Stimulated activated CD4-positive, alpha-beta T cell treated with anti-CD3 and anti-CD28 coated beads, Interleukin-12 subunit alpha, Interleukin-12 subunit beta, amount 100 ng/mL, for 4 hours (primary cell): ENCODE data around the gene SNAP91.
"Not testable (repeated sequence)": the region's sequence is repeated elsewhere in the genome, so short reads cannot be mapped to it uniquely, and the experiment has no call there.

Experiments used
- DNase-seq: peaks from one replicate; pipeline ENCODE4 v3.0.0-alpha.2; 2020

The SNAP91 gene

DNA sequence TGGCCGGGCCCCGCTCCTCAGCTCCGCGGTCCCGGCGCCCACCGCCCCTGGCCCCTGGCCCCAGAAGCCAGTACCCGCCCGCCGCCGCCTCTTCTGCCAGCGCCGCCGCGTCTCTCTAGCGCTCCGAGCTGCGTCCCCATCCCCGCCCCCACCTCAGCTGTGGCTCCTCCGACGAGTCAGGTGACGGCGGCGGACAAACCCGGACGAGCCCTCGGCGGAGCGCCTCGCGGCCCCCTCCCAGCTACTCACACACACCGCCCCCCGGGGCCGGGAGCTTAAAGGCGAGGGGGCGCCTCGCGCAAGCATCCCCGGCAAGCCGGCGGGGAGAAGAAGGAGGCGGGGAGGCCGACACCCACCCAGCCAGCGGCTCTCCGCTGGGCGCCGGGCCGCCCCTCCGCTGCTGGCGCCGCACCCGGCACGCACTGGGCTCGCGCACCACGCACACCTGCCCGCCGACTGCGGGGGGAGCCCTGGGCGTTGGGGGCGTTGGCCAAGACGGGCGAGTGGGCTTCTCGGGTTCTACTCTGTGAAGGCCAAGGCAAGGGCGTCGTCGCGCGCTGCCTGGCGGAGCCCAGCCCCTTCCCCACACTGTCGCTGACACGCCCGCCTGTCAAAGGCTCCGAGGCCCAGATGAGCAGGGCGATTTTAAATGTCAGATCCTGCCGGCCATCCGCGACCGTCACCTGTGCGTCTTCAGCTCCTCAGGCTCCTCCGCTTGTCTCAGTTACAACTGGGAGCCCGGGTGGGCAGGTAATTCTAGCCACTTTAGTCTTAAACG lies at the start of gene SNAP91:
Gene SNAP91 (minus strand): TSS at position 132 of the 778 bp plus-strand sequence. CDS start 1,174 bp downstream, outside the sequence.
- no peak for DNase-seq

DNA sequence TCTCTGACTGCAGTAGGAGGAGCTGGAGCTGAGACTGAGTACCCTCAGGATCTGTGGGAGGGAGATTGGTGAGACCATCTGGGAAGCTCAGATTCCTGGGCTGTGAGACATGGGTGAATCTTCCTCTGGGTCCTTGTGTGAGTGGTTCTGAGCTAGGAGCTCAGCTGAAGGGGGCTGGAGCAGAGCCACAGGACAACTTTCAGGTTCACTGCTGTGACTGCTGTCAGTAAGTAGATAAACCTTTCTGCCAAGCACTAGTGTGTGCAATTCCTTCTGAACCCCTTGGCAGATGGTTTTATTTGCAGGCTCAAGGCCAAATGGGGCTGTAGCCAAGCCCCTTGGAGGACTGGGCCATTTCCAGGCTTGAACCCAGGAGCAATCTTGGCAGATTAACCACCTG lies 49.6 kb upstream of the SNAP91 start:
- DNase-seq, result no peak

DNA sequence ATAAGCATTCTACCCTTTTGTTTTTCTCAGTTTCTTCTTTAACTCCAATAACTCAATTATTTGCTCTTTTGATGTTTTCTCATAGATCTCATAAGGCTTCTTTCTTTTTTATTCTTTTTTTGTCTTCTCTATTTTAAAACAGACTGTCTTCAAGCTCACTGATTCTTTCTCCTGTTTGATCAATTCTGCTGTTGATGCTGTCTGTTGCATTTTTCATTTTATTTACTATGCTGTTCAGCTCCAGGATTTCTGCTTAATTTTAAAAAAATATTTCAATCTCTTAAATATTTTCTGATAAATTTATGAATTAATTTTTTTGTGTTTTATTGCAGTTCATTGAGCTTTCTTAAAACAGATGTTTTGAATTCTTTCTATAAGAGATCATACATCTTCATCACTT lies 48.1 kb upstream of the SNAP91 start:
- no peak for DNase-seq

- DNase-seq, result no peak
These were observed 47.7 kb upstream of the SNAP91 start for GRCh38 chr6:83756565-83756964.

DNA sequence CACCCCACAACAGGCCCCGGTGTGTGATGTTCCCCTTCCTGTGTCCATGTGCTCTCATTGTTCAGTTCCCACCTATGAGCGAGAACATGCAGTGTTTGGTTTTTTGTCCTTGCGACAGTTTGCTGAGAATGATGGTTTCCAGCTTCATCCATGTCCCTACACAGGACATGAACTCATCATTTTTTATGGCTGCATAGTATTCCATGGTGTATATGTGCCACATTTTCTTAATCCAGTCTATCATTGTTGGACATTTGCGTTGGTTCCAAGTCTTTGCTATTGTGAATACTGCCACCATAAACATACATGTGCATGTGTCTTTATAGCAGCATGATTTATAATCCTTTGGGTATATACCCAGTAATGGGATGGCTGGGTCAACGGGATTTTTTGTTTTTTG lies 43.5 kb upstream of the SNAP91 start:
- DNase-seq, result not testable (repeated sequence)

- DNase-seq, result no peak
These were observed 32.2 kb upstream of the SNAP91 start for GRCh38 chr6:83741089-83741488.

GRCh38 chr6:83735461-83735860 lies 26.6 kb upstream of the SNAP91 start:
- no peak for DNase-seq

DNA sequence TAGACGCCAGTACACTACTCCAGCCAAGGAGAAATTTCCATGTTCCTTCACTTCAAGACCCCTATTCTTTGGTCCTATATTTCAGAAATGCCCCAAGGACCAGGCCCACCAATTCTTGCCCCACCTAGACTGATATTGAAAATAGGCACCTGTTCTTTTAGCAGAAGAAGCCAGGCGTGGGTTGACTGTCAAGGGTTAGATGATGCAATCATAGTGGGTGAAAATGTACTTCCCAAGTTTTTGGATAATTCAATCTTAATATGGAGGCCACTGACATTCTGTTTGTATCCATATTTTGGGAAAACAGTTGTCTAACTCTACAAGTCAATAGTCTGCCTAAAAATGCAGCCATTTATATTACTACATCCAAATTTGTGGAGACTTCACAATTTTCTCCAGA lies 21.0 kb upstream of the SNAP91 start:
- no peak for DNase-seq

DNA sequence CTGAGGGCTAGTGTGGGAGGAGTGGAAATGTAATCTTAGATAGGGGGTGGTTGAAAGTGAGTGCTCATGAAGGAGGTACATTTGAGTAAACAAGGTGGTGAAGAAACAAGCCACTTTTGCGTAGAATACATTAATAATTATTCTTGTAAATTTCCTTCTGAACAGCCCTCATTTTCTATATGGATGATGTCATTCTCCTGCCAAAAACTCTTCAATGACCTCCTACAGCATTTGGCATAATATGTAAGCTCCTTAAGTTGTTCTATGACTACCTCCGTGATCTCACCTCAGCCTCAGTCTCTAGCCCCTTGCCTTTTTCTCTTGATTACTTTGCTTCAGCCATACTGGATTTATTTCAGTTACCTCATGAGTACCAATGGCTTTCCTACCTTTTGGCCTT lies 14.0 kb upstream of the SNAP91 start:
- DNase-seq, result no peak

GRCh38 chr6:83717809-83718208 lies 8.9 kb upstream of the SNAP91 start:
- DNase-seq, result no peak

- no peak for DNase-seq
These were observed 3.1 kb upstream of the SNAP91 start for GRCh38 chr6:83711958-83712357.

GRCh38 chr6:83709748-83710050 lies 798 bp upstream of the SNAP91 start:
- DNase-seq, result no peak

GRCh38 chr6:83708546-83708969 lies 343 bp downstream of the SNAP91 start:
- DNase-seq, result no peak

GRCh38 chr6:83707829-83708545 lies 914 bp downstream of the SNAP91 start:
- no peak for DNase-seq

DNA sequence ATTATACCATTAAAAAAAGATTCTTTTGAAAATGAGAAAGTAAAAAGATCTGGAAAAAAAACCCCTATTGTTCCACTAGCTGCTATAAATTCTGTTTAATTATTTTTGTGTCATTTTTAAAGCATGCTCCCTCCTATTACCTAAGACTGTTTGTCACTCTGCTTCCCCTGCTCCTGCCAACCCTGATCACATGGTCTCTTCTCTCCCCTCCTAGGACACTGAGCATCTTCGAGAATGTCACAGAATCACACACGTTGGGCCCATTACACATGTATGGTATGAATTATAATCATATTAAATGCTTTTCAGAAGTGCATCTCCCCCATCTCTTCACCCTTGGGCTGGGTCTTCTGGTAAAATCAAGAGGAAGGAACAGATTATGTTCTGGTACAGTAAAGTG lies 6.2 kb downstream of the SNAP91 start:
- no peak for DNase-seq

GRCh38 chr6:83702077-83702476 lies 6.8 kb downstream of the SNAP91 start:
- DNase-seq, result no peak

DNA sequence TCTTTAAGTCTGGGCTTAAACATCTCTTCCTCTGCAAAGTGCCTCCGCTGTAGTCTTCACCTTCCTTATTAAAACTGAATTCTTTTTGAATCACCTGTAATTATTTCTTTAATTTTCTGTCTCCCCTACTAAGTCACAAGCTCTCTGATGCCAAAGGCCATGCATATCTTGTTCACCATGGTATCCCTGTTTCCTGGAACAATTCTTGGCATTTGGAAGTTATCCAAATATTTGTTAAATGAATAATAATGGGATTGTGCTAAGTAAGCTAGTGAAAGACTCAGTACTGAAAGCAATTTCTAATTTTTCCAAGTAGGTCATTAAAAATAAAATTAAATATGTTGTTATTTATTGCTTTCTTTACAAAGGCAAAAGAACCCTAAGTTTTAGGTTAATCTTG lies 12.2 kb downstream of the SNAP91 start:
- DNase-seq, result no peak

DNA sequence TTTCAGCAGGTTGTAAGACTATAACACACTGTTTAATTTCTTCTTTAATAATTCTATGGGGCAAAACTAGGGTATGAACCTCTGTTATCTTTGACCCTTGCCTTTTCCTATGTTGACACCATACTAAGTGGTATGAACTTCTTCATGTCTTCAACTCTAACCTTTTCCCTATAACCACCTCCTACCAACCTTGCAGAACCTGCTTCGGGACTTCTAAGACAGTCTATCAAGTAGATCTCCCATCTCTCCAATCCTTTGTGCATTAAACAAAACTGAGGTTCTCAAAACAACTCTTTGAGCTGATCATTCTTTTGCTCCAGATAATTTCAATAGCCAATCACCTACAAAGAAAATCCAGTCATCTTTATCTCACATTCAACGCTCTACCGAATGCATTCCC lies 23.4 kb downstream of the SNAP91 start:
- DNase-seq, result no peak

GRCh38 chr6:83677791-83678190 lies 31.1 kb downstream of the SNAP91 start:
- no peak for DNase-seq

GRCh38 chr6:83637953-83638352 lies 70.9 kb downstream of the SNAP91 start:
- no peak for DNase-seq

DNA sequence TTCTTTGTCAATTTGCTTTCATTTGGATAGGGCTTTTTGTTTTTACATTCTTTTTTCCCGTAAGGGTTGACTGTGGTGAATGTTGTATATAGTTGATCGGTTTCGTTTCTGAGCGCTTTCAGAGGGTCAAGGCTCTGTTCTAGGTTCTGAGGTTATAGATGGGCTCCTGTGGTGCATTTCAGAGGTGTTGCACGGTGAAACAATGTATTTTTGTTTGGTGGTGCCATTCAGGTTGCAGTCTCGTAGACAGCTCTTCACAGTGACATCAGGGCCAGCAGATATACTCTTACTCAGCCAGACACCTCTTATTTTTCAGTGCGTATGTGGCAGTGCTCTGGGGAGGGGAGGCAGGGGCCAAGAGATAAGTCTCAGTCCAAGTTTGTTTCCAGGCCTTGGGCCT lies 72.1 kb downstream of the SNAP91 start:
- DNase-seq, result no peak

DNA sequence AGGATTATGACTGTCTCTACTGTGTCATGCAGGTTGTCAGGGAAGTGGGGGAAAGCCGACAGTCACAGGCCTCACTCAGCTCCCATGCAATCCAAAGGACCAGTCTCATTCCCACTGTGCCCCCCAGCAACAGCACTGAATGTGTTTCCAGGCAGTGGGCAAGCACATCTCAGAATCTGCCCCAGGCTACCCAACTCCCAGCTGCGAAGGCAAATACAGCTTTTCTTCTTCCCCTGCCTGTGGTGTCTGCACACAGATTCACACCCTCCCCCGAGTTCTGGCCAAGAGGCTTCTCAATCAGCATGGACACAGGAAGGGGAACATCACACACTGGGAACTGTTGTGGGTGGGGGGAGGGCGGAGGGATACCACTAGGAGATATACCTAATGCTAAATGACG lies 75.3 kb downstream of the SNAP91 start:
- no peak for DNase-seq

DNA sequence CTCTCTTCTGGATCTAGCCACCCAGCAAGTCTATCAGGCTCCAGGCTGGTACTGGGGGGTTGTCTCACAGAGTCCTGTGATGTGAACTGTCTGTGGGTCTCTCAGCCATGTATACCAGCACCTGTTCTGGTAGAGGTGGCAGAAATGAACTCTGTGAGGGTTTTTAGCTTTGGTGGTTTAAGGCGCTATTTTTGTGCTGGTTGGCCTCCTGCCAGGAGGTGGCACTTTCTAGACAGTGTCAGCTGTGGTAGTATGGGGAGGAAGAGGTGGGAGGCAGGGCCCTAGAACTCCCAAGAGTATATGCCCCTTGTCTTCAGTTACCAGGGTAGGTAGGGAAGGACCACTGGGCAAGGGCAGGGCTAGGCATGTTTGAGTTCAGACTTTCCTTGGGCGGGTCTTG lies 75.8 kb downstream of the SNAP91 start:
- no peak for DNase-seq

GRCh38 chr6:83629908-83630307 lies 79.0 kb downstream of the SNAP91 start:
- DNase-seq, result not testable (repeated sequence)
